Stimulated activated CD4-positive, alpha-beta T cell treated with anti-CD3 and anti-CD28 coated beads, TNF-alpha, amount 100 ng/mL, for 24 hours (primary cell): Measurements from ENCODE around the gene PTGR1.

Source experiments
- DNase-seq, 3 experiments: peaks; one replicate each; pipeline ENCODE4 v3.0.0-alpha.2; 2020; ENCODE audit warnings: low read depth in 3 of 3

The PTGR1 gene

DNA sequence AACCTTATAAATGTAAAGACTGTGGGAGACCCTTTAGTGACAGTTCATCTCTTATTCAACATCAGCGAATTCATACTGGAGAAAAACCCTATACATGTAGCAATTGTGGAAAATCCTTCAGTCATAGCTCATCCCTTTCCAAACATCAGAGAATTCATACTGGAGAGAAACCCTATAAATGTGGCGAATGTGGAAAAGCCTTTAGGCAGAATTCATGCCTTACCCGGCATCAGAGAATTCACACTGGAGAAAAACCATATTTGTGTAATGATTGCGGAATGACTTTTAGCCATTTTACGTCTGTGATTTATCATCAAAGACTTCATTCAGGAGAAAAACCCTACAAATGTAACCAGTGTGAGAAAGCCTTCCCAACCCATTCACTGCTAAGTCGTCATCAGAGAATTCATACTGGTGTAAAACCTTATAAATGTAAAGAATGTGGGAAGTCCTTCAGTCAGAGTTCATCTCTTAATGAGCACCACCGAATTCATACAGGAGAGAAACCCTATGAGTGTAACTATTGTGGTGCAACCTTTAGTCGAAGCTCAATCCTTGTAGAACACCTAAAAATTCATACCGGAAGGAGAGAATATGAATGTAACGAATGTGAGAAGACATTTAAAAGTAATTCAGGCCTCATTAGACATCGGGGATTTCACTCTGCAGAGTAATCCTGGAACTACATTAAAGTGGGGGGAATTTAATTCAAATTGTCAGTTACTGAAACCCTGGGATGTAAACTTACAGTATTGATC lies 56.8 kb downstream of the PTGR1 start:
- no peak for DNase-seq

DNA sequence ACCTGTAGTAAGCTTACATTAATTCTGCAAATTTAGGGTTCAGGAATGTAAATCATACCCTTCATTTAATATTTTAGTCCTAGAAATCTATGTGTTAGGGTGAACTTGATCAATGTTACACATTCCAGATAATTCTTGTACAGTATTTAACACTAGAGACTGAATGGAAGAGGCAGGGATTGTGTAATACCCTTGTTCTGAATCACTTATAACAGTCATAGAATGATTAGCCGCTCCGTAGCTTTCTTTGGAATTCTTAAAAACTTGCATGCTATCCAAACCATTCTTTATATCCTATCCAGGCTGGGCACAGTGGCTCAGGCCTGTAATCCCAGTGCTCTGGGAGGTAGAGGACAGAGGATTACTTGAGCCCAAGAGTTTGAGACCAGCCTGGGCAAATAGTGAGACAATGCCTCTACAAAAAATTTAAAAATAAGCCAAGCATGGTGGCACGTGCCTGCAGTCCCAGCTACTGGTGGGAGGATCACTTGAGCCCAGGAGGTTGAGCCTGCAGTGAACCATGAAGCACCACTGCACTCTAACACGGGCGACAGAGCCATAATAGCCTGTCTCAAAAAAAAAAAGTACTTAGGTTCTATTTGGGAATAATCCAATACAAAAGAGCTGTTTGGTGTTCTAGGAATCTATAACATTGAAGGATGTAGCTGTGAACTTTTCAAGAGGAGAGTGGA lies 66.2 kb downstream of the PTGR1 start:
- no peak for DNase-seq

DNA sequence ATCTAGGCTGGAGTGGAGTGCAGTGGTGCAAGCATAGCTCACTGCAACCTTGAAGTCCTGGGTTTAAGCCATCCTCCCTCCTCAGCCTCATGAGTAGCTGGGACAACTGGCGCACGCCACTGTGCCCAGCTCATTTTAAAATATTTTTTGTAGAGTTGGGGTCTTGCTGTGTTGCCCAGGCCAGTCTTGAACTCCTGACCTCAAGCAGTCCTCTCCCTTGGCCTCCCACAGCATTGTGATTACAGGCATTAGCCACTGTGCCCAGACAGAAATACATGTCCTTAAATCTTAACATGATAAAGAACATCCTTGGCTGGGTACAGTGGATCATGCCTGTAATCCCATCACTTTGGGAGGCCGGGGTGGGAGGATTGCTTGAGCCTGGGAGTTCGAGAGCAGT lies 67.7 kb downstream of the PTGR1 start:
- DNase-seq, result no peak

DNA sequence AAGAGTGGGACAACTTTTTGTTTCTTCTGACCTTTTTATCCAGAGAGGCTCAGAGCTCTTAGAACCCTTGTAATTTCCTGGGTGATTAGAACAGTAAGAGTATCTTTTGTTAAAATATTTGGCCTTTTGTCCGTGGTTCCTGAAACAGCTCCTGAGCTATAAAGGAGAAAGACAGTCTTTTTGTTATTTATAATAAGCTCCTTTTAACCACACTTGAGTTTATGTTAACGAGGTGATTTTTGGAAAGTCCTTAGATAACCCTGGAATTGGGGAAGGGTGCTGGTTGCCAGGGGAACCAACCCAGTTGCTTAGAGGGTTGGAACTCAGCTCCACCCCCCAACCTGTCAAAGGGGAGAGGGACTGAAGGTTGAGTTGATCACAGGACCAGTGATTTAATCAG lies 69.7 kb downstream of the PTGR1 start:
- no peak for DNase-seq

DNA sequence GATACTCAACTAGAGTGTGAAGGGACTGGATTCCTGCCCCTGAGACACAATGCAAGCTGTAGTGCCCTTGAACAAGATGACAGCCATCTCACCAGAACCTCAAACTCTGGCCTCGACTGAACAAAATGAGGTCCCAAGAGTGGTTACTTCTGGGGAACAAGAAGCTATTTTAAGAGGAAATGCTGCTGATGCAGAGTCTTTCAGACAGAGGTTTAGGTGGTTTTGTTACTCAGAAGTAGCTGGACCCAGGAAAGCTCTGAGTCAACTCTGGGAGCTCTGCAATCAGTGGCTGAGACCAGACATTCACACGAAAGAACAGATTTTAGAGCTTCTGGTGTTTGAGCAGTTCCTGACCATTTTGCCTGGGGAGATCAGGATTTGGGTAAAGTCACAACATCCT lies 72.1 kb downstream of the PTGR1 start:
- DNase-seq, result no peak

DNA sequence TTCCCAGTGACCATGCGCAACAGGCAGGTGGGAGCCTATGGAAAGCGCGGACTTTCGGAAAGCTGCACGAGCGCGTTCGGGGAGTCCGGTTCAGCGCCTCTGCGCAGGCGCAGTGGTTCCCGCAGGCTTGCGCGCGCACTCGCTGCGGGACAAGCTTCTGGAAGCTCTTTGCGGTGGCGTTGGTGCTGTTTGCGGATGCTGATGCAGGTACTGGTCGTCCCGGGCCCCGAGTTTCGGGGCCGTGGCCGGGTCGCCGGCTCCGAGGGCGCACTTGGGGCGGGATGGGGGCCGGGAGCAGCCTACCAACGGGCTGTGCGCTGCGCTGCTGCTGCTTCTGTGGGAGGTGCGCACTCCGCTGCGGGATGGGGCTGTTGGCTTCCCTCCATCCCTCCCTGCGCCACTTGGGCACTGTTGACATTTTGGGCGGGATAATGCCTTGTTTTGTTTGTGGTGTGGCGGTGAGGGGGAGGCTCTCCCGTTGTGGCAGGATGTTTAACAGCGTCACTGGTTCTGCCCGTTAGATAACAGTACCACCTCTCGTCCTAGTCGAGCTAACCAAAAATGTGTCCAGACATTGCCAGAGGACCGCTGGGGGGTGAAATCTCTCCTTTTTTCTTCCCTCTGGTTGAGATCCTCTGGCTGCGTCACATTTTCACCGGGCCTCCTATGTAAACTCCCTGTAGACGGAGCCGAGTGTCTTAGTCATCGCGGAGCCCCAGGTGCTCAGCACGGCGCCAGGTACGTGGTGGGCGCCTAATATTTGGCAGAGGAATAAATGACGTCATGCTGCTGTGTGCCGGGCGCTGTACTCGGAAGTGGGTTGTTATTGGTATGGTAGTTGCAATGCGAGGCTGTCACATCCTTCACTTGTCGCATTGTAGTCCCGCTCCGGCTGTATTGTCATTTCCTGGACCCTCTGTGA lies 74.1 kb downstream of the PTGR1 start, which contains the start of gene ZNF483:
ZNF483 (plus strand) TSS at position 124 of the 922 bp plus-strand sequence. CDS start 2,217 bp downstream, outside the sequence.
- peak; percentile 36 to 69 (median 49) for DNase-seq

DNA sequence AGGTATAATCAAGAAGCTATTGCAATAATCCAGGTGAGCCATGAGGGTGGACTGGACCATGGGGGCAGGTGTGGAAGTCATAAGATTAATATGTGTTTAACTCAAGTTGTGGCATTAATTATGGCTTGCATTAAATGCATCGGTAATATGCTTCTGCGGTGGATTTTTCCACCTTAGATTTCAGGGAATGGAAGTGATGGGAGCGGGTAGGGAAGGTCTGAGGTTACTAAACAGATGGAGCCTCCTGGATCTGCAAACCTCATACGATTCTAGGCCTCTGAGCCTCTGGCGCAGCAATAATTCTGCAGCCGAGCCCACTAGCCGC lies 74.8 kb downstream of the PTGR1 start:
- no peak for DNase-seq

DNA sequence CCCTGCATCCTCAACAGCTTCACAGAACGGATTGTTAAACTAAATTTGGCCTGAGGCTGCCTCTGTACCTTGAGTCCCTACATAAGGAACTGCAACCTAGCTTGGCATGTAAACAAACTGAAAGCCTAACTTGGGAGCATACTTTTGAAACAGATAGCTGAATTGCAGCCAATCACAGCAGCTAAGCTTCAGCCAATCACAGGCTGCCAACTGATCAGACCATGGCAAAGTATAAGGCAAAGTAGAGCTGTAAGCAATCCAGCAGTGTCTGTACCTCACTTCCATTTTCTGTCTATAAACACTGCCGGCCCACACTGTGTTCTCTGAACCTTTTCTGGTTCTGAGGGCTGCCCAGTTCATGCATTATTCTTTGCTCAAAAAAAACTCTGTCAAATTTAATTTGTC lies 83.4 kb downstream of the PTGR1 start:
- no peak for DNase-seq

DNA sequence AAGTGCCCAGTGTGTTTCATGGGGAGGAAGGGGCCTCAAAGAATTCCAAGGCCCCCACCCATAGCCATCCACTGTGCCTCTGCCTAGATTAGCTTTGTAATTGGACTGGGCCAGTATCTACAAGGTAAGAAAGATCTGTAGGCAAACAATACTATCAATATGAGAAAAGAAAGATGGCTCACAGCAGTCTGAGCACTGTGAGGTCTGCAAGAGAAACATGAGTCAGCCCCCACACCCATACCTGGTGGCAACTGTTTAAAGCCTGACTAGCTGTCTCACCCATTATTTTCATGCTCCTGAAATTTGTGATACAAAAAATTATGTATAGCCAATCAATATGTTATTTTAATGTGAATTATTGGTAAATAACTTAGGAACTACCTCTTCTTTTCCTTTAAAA lies 84.5 kb downstream of the PTGR1 start:
- DNase-seq, result no peak
